Erythroblast (primary cell): ENCODE data around the gene FSD1L.

ENCODE experiments used
- DNase-seq, 2 experiments: peaks; one replicate each; lab custom pipeline; 2025; lab: John Stamatoyannopoulos, UW
- GATA1 ChIP-seq: IDR thresholded peaks from 2 replicates; pipeline ENCODE4 v1.6.1; 2011; ENCODE audit warnings: low read depth, mild to moderate bottlenecking, control low read depth, low read length, moderate library complexity
- POLR2A ChIP-seq: IDR thresholded peaks from 2 replicates; pipeline ENCODE4 v1.6.1; 2011; ENCODE audit warnings: mild to moderate bottlenecking, low read length

The FSD1L gene

GRCh38 chr9:105447814-105448812 is at the start of gene FSD1L:
Gene FSD1L (plus strand): TSS chr9:105448034. CDS start chr9:105448221, 187 bp downstream.
- TF ChIP-seq GATA1 (no peak), POLR2A (peak; percentile 75)
- peak; percentile 96 to 97 for DNase-seq

DNA sequence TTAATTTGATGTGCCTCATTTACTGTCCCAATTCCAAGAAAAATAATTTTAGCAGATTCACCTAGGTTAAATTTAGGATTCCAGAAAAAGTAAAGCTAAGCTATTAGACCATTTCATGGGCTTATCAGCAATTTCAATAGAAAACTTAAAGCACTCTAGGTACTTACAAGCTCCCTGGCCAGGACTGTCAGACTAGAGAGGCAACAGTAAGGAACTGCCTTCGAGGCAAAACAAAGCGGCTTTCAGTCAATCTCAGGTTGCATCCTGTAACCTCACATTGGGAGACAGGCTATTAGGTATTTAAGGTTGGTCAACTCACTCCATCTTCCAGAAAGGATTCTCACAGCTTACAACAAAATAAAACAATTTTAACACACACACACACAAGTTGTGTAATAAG is 48.7 kb upstream of the FSD1L start:
- TF ChIP-seq GATA1 (no peak), POLR2A (no peak)
- no peak for DNase-seq

GRCh38 chr9:105401651-105402050 is 46.2 kb upstream of the FSD1L start:
- TF ChIP-seq GATA1 (no peak), POLR2A (no peak)
- DNase-seq, result peak; percentile 4 to 9

GRCh38 chr9:105403552-105404248 is 44.1 kb upstream of the FSD1L start:
- DNase-seq, result no peak
- TF ChIP-seq GATA1, result no peak
- TF ChIP-seq POLR2A, result no peak

- peak in 1 of 2 experiments; percentile 24 for DNase-seq
- TF ChIP-seq POLR2A, result no peak
- TF ChIP-seq GATA1, result no peak
Measured at GRCh38 chr9:105405514-105406131, 42.2 kb upstream of the FSD1L start.

GRCh38 chr9:105406369-105406768 is 41.5 kb upstream of the FSD1L start:
- TF ChIP-seq POLR2A (no peak), GATA1 (no peak)
- no peak for DNase-seq

DNA sequence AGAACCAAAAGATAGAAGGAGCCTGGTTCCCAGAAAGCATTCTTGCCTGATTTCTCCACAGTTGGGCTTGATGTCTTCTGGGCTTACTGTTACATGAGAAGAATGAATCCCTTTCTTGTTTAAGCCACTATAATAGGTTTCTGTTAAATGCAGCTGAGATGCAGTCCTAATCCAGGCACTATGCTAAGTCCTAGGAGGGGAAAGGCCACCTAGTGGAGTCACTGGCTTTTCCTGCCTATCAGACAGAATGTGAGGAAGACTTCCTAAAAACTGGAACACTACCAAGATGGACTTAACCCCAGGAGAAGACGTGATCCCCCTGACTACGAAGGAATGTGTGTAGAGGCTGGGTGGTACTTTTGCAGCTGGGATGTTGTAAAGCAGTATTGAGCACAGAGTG is 34.3 kb upstream of the FSD1L start:
- peak in 1 of 2 experiments; percentile 15 for DNase-seq
- TF ChIP-seq GATA1, result no peak
- TF ChIP-seq POLR2A, result no peak

DNA sequence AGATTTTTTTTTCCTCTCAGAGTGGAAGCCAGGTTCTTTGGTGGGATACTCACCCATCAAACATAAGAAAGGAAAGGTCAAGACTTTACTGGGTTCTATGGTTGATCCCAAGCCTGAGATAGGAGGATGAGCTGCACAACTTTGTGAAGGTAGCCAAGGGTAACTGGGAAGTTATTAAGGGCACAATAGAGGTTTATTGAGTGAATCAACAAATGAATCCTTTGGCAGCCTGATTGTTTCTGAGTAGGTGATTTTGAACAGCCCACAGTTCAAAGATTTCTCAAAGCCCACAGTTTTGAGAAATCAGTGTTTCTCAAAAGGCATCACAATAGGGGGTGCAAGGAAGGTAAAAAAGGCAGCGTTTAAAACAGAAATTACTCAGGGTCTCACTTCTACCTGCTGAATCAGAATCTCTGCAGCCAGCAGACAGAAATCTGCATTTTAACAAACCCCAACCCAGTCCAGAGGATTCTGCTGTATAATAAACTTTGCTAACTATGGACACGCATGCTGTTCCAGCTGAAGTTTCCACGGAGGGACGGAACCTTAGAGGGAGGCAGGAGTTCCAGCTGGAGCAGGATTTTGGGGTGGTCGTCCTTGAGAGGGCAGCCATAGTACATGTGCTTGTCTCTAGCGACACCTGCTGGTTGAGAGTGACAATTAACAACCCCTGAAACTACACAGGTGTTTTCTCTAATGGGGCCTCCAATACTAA is 32.7 kb upstream of the FSD1L start:
- TF ChIP-seq GATA1 (no peak), POLR2A (no peak)
- peak; percentile 63 to 86 for DNase-seq

- no peak for DNase-seq
- TF ChIP-seq POLR2A (no peak), GATA1 (no peak)
Measured at GRCh38 chr9:105415662-105415980, 32.2 kb upstream of the FSD1L start.

GRCh38 chr9:105416840-105417239 is 31.0 kb upstream of the FSD1L start:
- no peak for DNase-seq
- TF ChIP-seq GATA1 (no peak), POLR2A (no peak)

GRCh38 chr9:105418588-105419500 is 29.0 kb upstream of the FSD1L start:
- TF ChIP-seq POLR2A, result no peak
- TF ChIP-seq GATA1, result no peak
- peak; percentile 6 to 31 for DNase-seq
